Measurements from ENCODE around the gene INKA1. TPM values are rescaled to one million over a fixed set of nuclear protein-coding genes. Genes with fewer than 3 reads are reported as not detected.

The INKA1 gene
- total RNA-seq, 3 donors from 2014 or later (not counting 1 experiment from before 2014, with no cell fraction given) = 0.52 to 0.83 TPM; not detected in 1

- WGBS (ENCODE audit: insufficient coverage) = 70% methylated on average over 4 of the region's 4 CpGs
- intact Hi-C loops (cut with micrococcal nuclease) = loop anchor here (5.0 kb wide), 1 partner anchor 293 kb away; no protein-coding TSS in a partner anchor
- Mint-ChIP-seq H3K36me3 (no peaks in the 10 kb centered on the region), H3K27ac (no peak within 1 kb of the TSS), H3K27me3 (ENCODE audit: low read depth in 2 of 2) (peaks cover 12 to 14% of the 10 kb centered on the region in 2 donors), H3K4me3 (no peak within 1 kb of the TSS), H3K9me3 (no peaks in the 10 kb centered on the region), H3K4me1 (peaks cover 9 to 18% of the 10 kb centered on the region in 2 donors)
- H3K36me3 ChIP-seq (ENCODE audit: control insufficient read depth, insufficient read depth, low read length) = no peaks in the 10 kb centered on the region
- no peak for ATAC-seq
- peaks cover 23% of the 10 kb centered on the region for H3K4me1 ChIP-seq (ENCODE audit: control insufficient read depth, insufficient read depth, low read length)
- TF ChIP-seq CTCF (IDR thresholded peaks at IDR 0.05) = no peak
- no peaks in the 10 kb centered on the region for H3K9me3 ChIP-seq (ENCODE audit: control insufficient read depth, insufficient read depth, low read length)
- H3K27me3 ChIP-seq (ENCODE audit: control insufficient read depth, insufficient read depth, low read length) = no peaks in the 10 kb centered on the region
- DNase-seq = no peak
- no peak within 1 kb of the TSS for H3K4me3 ChIP-seq (ENCODE audit: low read length)
- no peak within 1 kb of the TSS for H3K27ac ChIP-seq (ENCODE audit: low read length)
These were observed 3.3 kb upstream of the INKA1 start, which contains the start of gene CDHR4 for GRCh38 chr3:49799761-49800160. TSS of gene CDHR4 (minus strand) at chr3:49799873. CDS start at chr3:49799812, 61 bp downstream.

- Histone ChIP-seq H3K4me1 (ENCODE audit: control insufficient read depth, insufficient read depth, low read length) (peaks cover 36% of the 10 kb centered on the region), H3K9me3 (ENCODE audit: control insufficient read depth, insufficient read depth, low read length) (no peaks in the 10 kb centered on the region), H3K27ac (ENCODE audit: low read length) (no peak overlapping the region), H3K27me3 (ENCODE audit: control insufficient read depth, insufficient read depth, low read length) (no peaks in the 10 kb centered on the region), H3K4me3 (ENCODE audit: low read length) (no peak overlapping the region), H3K36me3 (ENCODE audit: control insufficient read depth, insufficient read depth, low read length) (no peaks in the 10 kb centered on the region)
- 93% methylated on average over 2 of the region's 2 CpGs for WGBS (ENCODE audit: insufficient coverage)
- Mint-ChIP-seq H3K27ac (no peak overlapping the region), H3K4me3 (no peak overlapping the region), H3K27me3 (ENCODE audit: low read depth in 2 of 2) (peaks cover 12 to 14% of the 10 kb centered on the region in 2 donors), H3K36me3 (no peaks in the 10 kb centered on the region), H3K4me1 (peaks cover 13 to 31% of the 10 kb centered on the region in 2 donors), H3K9me3 (no peaks in the 10 kb centered on the region)
- intact Hi-C loops (cut with micrococcal nuclease) = loop anchor here (5.0 kb wide), 1 partner anchor 291 kb away; no protein-coding TSS in a partner anchor
- DNase-seq = no peak
- no peak for TF ChIP-seq CTCF (IDR thresholded peaks at IDR 0.05)
- no peak for ATAC-seq
These were observed 1.9 kb upstream of the INKA1 start for GRCh38 chr3:49801160-49801559.

- peak in 1 of 2 donors; percentile 73 for DNase-seq
- H3K27ac ChIP-seq (ENCODE audit: low read length) = peak overlapping the region; percentile 64
- H3K9me3 Mint-ChIP-seq = no peaks in the 10 kb centered on the region
These were observed 542 bp downstream of the INKA1 start for GRCh38 chr3:49803465-49804140.

More at GRCh38 chr3:49803465-49804140, 542 bp downstream of the INKA1 start:
- Histone ChIP-seq H3K4me3 (ENCODE audit: low read length) (peak overlapping the region; percentile 93), H3K4me1 (ENCODE audit: control insufficient read depth, insufficient read depth, low read length) (peaks cover 56% of the 10 kb centered on the region), H3K36me3 (ENCODE audit: control insufficient read depth, insufficient read depth, low read length) (peaks cover 2% of the 10 kb centered on the region), H3K9me3 (ENCODE audit: control insufficient read depth, insufficient read depth, low read length) (no peaks in the 10 kb centered on the region), H3K27me3 (ENCODE audit: control insufficient read depth, insufficient read depth, low read length) (no peaks in the 10 kb centered on the region)
- peak overlapping the region in 1 of 2 donors; percentile 78 for H3K27ac Mint-ChIP-seq
- no peak for TF ChIP-seq CTCF (IDR thresholded peaks at IDR 0.05)
- 3% methylated on average over 41 of the region's 41 CpGs for WGBS (ENCODE audit: insufficient coverage)
- peak overlapping the region; percentile 91 for H3K4me3 Mint-ChIP-seq
- intact Hi-C loops (cut with micrococcal nuclease) = loop anchor here (1.0 to 5.0 kb wide), 4 partner anchors 10 to 289 kb away; partner anchors contain the start of genes IP6K1 and UBA7
- no peaks in the 10 kb centered on the region for H3K36me3 Mint-ChIP-seq
- peaks cover 13 to 31% of the 10 kb centered on the region in 2 donors for H3K4me1 Mint-ChIP-seq
- H3K27me3 Mint-ChIP-seq (ENCODE audit: low read depth in 2 of 2) = peaks cover 12 to 14% of the 10 kb centered on the region in 2 donors
- peak in 2 of 3 donors; percentile 14 to 18 for ATAC-seq
